GM19193 (cell line): ENCODE results near the gene CIAO2A.

ENCODE experiments used
- POLR2A ChIP-seq: IDR thresholded peaks from 4 replicates; pipeline ENCODE4 v1.6.1; 2011; ENCODE audit not compliant: insufficient read depth, insufficient read length; ENCODE audit errors: extremely low read depth

The CIAO2A gene

GRCh38 chr15:64032329-64032728, 61.3 kb downstream of the CIAO2A start:
- TF ChIP-seq POLR2A, result no peak

- TF ChIP-seq POLR2A, result no peak
Observed at GRCh38 chr15:64030123-64030522, 63.5 kb downstream of the CIAO2A start.

DNA sequence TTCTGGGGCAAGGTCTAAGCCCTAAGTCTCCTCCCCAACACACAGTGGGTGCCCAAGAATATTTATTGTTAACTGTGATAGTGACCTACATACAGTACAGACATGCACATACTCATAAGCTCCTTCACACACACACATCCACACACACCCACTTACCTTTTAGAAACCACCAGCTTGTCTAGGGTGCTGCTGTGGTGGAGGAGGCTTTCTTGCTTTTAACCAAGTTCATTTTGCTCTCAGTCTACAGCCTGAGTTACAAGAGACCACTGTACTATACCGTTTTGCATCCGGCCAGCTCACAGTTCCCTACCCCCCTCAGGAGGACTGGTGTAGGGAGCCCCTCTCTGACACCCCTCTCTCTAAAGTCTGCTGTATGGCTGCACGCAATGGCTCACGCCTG, 64.0 kb downstream of the CIAO2A start:
- TF ChIP-seq POLR2A, result no peak

DNA sequence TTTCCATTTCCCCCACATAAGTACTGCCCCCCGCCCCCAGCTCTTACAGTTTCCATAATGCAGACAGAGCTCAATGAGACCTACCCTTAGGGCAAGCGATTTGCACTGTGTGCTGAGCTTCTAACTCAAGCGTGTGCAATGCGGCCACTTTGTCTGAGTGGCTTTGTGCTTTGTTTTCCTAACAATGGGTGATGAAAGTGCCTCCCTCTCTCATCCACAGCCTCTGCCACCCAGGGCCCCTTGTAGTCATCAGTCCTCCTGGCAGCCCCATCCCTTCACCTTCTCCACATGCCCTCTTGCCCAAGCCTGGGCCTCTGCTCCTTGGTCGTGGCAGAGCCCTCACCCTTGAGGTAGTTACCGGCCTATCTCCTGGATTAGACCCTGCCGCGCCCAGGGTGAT, 64.5 kb downstream of the CIAO2A start:
- no peak for TF ChIP-seq POLR2A

DNA sequence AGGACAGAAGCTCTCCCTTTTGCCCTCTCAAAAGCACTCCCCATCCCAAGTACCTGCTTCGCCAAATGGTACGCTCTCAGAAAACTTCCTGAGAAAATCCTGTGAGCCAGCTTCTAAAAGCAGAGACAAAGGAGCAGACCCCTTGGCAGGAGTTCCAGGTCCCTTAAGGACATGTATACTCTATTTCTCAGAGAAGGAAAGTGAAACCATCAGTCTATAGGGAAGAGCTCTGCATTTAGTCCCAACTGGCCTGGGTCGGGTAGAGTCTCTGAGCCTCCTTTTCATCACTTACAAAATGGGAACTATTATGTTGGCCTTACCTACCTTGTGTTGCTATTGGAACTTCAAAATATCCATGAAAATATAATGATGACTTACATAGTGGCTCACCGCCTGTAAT, 67.0 kb downstream of the CIAO2A start:
- no peak for TF ChIP-seq POLR2A

DNA sequence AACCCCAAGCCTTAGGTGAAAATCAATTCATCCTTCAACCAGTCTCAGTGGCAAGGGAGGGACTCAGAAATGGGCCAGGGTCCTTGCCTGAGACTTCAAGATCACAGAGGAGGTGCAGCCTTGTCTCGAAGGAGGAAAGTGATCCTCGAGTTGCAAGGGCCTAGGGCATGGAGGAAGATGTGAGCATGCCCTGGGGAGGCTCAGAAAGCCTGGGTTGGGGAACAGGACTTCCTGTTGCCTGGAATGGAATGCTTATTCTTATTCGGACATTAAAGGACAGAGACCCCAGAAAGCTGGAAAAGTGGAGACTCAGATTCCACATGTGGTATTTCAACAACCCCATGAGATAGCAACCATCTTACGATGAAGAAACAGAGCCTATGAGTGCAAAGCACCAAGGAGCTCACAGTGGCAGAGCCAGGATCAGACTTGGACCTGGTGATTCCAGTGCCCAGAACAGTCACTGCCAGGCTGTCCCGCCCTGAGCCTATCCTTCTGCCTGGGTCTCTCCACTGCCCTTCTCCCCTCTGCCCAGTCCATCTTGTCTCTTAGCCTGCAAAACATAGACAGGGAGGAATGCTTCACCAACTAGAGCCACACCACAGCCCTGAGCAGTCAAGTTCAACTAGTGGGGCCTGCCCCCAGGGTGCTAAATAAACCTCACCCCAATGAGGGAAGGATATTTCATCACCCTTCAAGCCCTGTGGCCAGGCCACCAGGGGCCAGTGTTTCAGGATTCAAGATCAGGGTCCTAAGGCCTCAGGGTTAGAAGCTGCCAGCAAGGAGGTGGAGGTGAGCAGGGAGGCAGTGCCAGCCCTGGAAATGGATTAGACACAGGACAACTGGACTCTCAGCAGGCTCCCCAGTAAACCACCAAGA, 69.2 kb downstream of the CIAO2A start:
- TF ChIP-seq POLR2A, result no peak

GRCh38 chr15:64023220-64023619, 70.4 kb downstream of the CIAO2A start:
- no peak for TF ChIP-seq POLR2A

- TF ChIP-seq POLR2A, result no peak
Observed at GRCh38 chr15:64022571-64022970, 71.1 kb downstream of the CIAO2A start.
